ENCODE results near the gene SMAD3. TPM values are rescaled to one million over a fixed set of nuclear protein-coding genes. Genes with fewer than 3 reads are reported as not detected.
A peak's percentile ranks its signal among the peaks of the same experiment; 100 is the strongest.

SMAD3 gene
- total RNA-seq, 2 donors from 2014 or later, result 30.6 to 45.4 TPM

GRCh38 chr15:67109141-67110034, 44.0 kb downstream of the SMAD3 start:
- no peaks in the 10 kb centered on the region for H3K27me3 ChIP-seq (replicated peaks; ENCODE audit: insufficient read depth)
- no peaks in the 10 kb centered on the region for H3K36me3 ChIP-seq
- H3K27ac ChIP-seq, result peak overlapping the region in 1 of 2 donors; percentile 7
- intact Hi-C loops (cut with DNase I), result loop anchor here (10.0 kb wide), 1 partner anchor 85 kb away; no protein-coding TSS in a partner anchor
- H3K9me3 ChIP-seq, result no peaks in the 10 kb centered on the region
- TF ChIP-seq POLR2AphosphoS5 (IDR thresholded peaks at IDR 0.05), result no peak
- TF ChIP-seq CTCF (IDR thresholded peaks at IDR 0.05), result no peak
- no peak for TF ChIP-seq POLR2A (IDR thresholded peaks at IDR 0.05)
- WGBS, result 61% methylated on average over 17 of the region's 18 CpGs
- H3K4me1 ChIP-seq (replicated peaks), result peaks cover 18% of the 10 kb centered on the region
- DNase-seq (ENCODE audit: low spot score), result no peak
- no peak overlapping the region for H3K4me3 ChIP-seq

- TF ChIP-seq POLR2A (IDR thresholded peaks at IDR 0.05), result no peak
- TF ChIP-seq POLR2AphosphoS5 (IDR thresholded peaks at IDR 0.05), result no peak
- no peak for TF ChIP-seq CTCF (IDR thresholded peaks at IDR 0.05)
- H3K9me3 ChIP-seq, result no peaks in the 10 kb centered on the region
- H3K27me3 ChIP-seq (replicated peaks; ENCODE audit: insufficient read depth), result no peaks in the 10 kb centered on the region
- H3K4me3 ChIP-seq, result no peak overlapping the region
- H3K4me1 ChIP-seq (replicated peaks), result peaks cover 20% of the 10 kb centered on the region
- 89% methylated on average over 5 of the region's 5 CpGs for WGBS
- no peak for DNase-seq (ENCODE audit: low spot score)
- no peaks in the 10 kb centered on the region for H3K36me3 ChIP-seq
- H3K27ac ChIP-seq, result peak overlapping the region in 1 of 2 donors; percentile 7
- intact Hi-C loops (cut with DNase I), result no loop called here
These were observed 45.0 kb downstream of the SMAD3 start for GRCh38 chr15:67110361-67110781.

GRCh38 chr15:67110958-67111864, 45.8 kb downstream of the SMAD3 start:
- Histone ChIP-seq H3K9me3 (no peaks in the 10 kb centered on the region), H3K4me1 (replicated peaks) (peaks cover 20% of the 10 kb centered on the region), H3K27ac (no peak overlapping the region), H3K4me3 (no peak overlapping the region), H3K36me3 (no peaks in the 10 kb centered on the region), H3K27me3 (replicated peaks; ENCODE audit: insufficient read depth) (no peaks in the 10 kb centered on the region)
- WGBS, result 95% methylated on average over 2 of the region's 2 CpGs
- no peak for DNase-seq (ENCODE audit: low spot score)
- intact Hi-C loops (cut with DNase I), result no loop called here
- TF ChIP-seq CTCF (IDR thresholded peaks at IDR 0.05) (no peak), POLR2A (IDR thresholded peaks at IDR 0.05) (no peak), POLR2AphosphoS5 (IDR thresholded peaks at IDR 0.05) (no peak)

GRCh38 chr15:67114046-67114445, 48.6 kb downstream of the SMAD3 start:
- DNase-seq (ENCODE audit: low spot score), result no peak
- Histone ChIP-seq H3K27me3 (replicated peaks; ENCODE audit: insufficient read depth) (no peaks in the 10 kb centered on the region), H3K27ac (no peak overlapping the region), H3K36me3 (no peaks in the 10 kb centered on the region), H3K9me3 (no peaks in the 10 kb centered on the region), H3K4me3 (no peak overlapping the region), H3K4me1 (replicated peaks) (peaks cover 9% of the 10 kb centered on the region)
- no peak for TF ChIP-seq POLR2A (IDR thresholded peaks at IDR 0.05)
- no peak for TF ChIP-seq POLR2AphosphoS5 (IDR thresholded peaks at IDR 0.05)
- TF ChIP-seq CTCF (IDR thresholded peaks at IDR 0.05), result no peak
- WGBS, result 99% methylated on average over 8 of the region's 8 CpGs
- intact Hi-C loops (cut with DNase I), result no loop called here

Data from prostate gland (tissue), 2 donors.